HepG2 (cell line): ENCODE data around the gene CD80. TPM values are rescaled to one million over a fixed set of nuclear protein-coding genes. Genes with fewer than 3 reads are reported as not detected.
"Not testable (repeated sequence)": the region's sequence is repeated elsewhere in the genome, so short reads cannot be mapped to it uniquely, and the experiment has no call there.

ENCODE experiments used
- ATAC-seq: fragments of 200-7000 bp; cut with Tn5 transposase; 3 replicates; pipeline ENCODE4 v1.9.1; 2020; ENCODE audit warnings: mild to moderate bottlenecking, moderate library complexity
- BruUV-seq: library from RNA; stranded (reverse); fragments of 400-500 nt; replicated peaks from 2 replicates; lab custom pipeline; 2021; lab: Mats Ljungman, UMichigan
- CTCF ChIA-PET: fragments of 300-600 bp; formaldehyde crosslinking; extraction: SDS; loops from one replicate; lab custom pipeline; 2021; ENCODE audit warnings: low total read pairs, inconsistent platforms, low intra/inter-chr PET ratio; lab: Yijun Ruan, JAX
- POLR2A ChIA-PET: fragments of 350-600 bp; sonication (Branson Sonifier 250); formaldehyde crosslinking; loops from one replicate; lab custom pipeline; 2020; ENCODE audit warnings: antibody characterized with exemption, inconsistent platforms; lab: Yijun Ruan, JAX
- DNase-seq: peaks from one replicate; pipeline ENCODE4 v3.0.0-alpha.2; 2015; ENCODE audit warnings: low spot score
- FAIRE-seq: peaks from 3 replicates; lab custom pipeline; 2011; peaks lifted over from hg19 to GRCh38; lab: Jason Lieb, UNC
- H2AFZ ChIP-seq: one replicate; pipeline ENCODE4 v1.6.1; 2011; ENCODE audit warnings: low read length, inconsistent platforms
- H3K27ac ChIP-seq: fragments of 300-600 bp; 3 replicates; pipeline ENCODE4 v1.8.0; 2011; ENCODE audit warnings: mixed run types, mild to moderate bottlenecking, mixed read lengths, low read length, inconsistent platforms; ENCODE audit not compliant: insufficient read depth; ENCODE audit errors: extremely low read length
- H3K27me3 ChIP-seq, 2 experiments: fragments of 200-600 bp in 1 of 2; 2 replicates in 1 of 2; 3 replicates in 1 of 2; pipeline versions ENCODE4 v1.6.0 to v1.8.0; 2011; ENCODE audit warnings: low read length in 2 of 2, mild to moderate bottlenecking in 2 of 2, moderate library complexity in 2 of 2, inconsistent platforms in 1 of 2; ENCODE audit not compliant: insufficient read depth in 2 of 2, control insufficient read depth in 1 of 2
- H3K36me3 ChIP-seq, 2 experiments: fragments of 200-600 bp in 1 of 2; replicated peaks in 1 of 2; 2 replicates in 1 of 2; 3 replicates in 1 of 2; pipeline versions ENCODE4 v1.5.1 to v1.8.0; 2011; ENCODE audit warnings: low read length in 2 of 2, inconsistent platforms in 1 of 2; ENCODE audit not compliant: insufficient read depth in 2 of 2, control insufficient read depth in 1 of 2
- H3K4me1 ChIP-seq: 2 replicates; pipeline ENCODE4 v1.5.1; 2012; ENCODE audit warnings: low read length, inconsistent platforms; ENCODE audit not compliant: insufficient read depth
- H3K4me2 ChIP-seq: 2 replicates; pipeline ENCODE4 v1.6.0; 2011; ENCODE audit warnings: low read depth, low read length, inconsistent platforms
- H3K4me3 ChIP-seq, 3 experiments: fragments of 200-600 bp in 1 of 3; sonication (generic), shearing (Covaris generic) in 1 of 3; replicated peaks in 1 of 3; 2 replicates each; pipeline ENCODE4 v1.5.1; 2011 to 2016; ENCODE audit warnings: low read length in 3 of 3, inconsistent platforms in 2 of 3, low read depth in 2 of 3, mild to moderate bottlenecking in 2 of 3, control low read depth in 1 of 3, mixed read lengths in 1 of 3; ENCODE audit not compliant: insufficient read depth in 1 of 3
- H3K79me2 ChIP-seq: one replicate; pipeline ENCODE4 v1.6.1; 2011; ENCODE audit warnings: low read length, inconsistent platforms; ENCODE audit not compliant: insufficient read depth
- H3K9ac ChIP-seq: 2 replicates; pipeline ENCODE4 v1.6.0; 2011; ENCODE audit warnings: mild to moderate bottlenecking, low read depth, low read length, inconsistent platforms; ENCODE audit not compliant: insufficient read depth
- H3K9me3 ChIP-seq: 2 replicates; pipeline ENCODE4 v1.5.1; 2012; ENCODE audit warnings: mild to moderate bottlenecking, low read length
- H4K20me1 ChIP-seq: 2 replicates; pipeline ENCODE4 v1.6.0; 2011; ENCODE audit warnings: inconsistent platforms, mild to moderate bottlenecking, low read length, moderate library complexity; ENCODE audit not compliant: insufficient read depth
- NR2F2 ChIP-seq: IDR thresholded peaks from 2 replicates; pipeline ENCODE4 v1.6.1; 2012; ENCODE audit warnings: low read depth, inconsistent platforms, borderline replicate concordance
- TBX2 ChIP-seq: sonication (generic); formaldehyde crosslinking; IDR thresholded peaks from 2 replicates; pipeline ENCODE4 v1.5.0; 2020; ENCODE audit warnings: missing genetic modification reagents, mild to moderate bottlenecking, borderline replicate concordance
- TOPORS ChIP-seq: sonication (generic); formaldehyde crosslinking; IDR thresholded peaks from 2 replicates; pipeline ENCODE4 v1.8.0; 2023; ENCODE audit warnings: mild to moderate bottlenecking, missing genetic modification reagents
- YY1 ChIP-seq: IDR thresholded peaks from 2 replicates; pipeline ENCODE4 v1.6.1; 2011; ENCODE audit warnings: low read length, low read depth, moderate library complexity, mild to moderate bottlenecking; ENCODE audit not compliant: insufficient read depth, insufficient replicate concordance
- ZNF33A ChIP-seq: sonication (generic); formaldehyde crosslinking; IDR thresholded peaks from 2 replicates; pipeline ENCODE4 v1.5.1; 2020; ENCODE audit warnings: missing genetic modification reagents, mild to moderate bottlenecking, moderate library complexity, borderline replicate concordance
- WGBS: methylation state at CpG from one replicate; pipeline ENCODE4 v1.1.6; 2017; ENCODE audit warnings: low lambda C conversion rate; 5-methylcytosine and 5-hydroxymethylcytosine counted together
- in situ Hi-C: cut with HindIII; loops from 2 replicates; pipeline ENCODE4 v1.10.0; 2017; ENCODE audit warnings: low pct_unique_long_range_greater_than_20kb; ENCODE audit not compliant: extremely low pct_ligation_motif_present
- intact Hi-C: fragments of 100-400 bp; cut with micrococcal nuclease; formaldehyde crosslinking; loops from one replicate; pipeline ENCODE4 v1.10.0; 2022; ENCODE audit not compliant: unreplicated experiment
- polyA plus RNA-seq, 8 experiments: library from polyadenylated mRNA; depleted of rRNA in 3 of 8; stranded (reverse) in 7 of 8; unstranded in 1 of 8; fragments of >200 nt; fragmentation: Illumina TruSeq in 4 of 8; extraction: Trizol in 4 of 8; gene quantifications; 2 replicates each; pipeline versions ENCODE4 v1.2.1 to v1.2.3, GENCODE V29; 2011 to 2016; ENCODE audit warnings: low read depth in 4 of 8, missing spikeins in 1 of 8, mixed read lengths in 1 of 8; ENCODE audit not compliant: insufficient read depth in 1 of 8
- total RNA-seq, 5 experiments: library from RNA; depleted of rRNA; stranded (reverse); fragments of >200 nt; fragmentation: Illumina TruSeq; extraction: Trizol; gene quantifications; 2 replicates each; pipeline ENCODE4 v1.2.3, GENCODE V29; 2016; ENCODE audit warnings: low read depth in 1 of 5
- TF ChIP-seq, protein P1 (sequence below): sonication (generic); formaldehyde crosslinking; IDR thresholded peaks from 2 replicates; pipeline ENCODE4 v1.4.0; 2020; ENCODE audit warnings: missing genetic modification reagents

Gene CD80
- total and polyA plus RNA-seq, 2 of the 13 experiments (the other 11 are each of a cell fraction or from before 2014, with no cell fraction given) = not detected

DNA sequence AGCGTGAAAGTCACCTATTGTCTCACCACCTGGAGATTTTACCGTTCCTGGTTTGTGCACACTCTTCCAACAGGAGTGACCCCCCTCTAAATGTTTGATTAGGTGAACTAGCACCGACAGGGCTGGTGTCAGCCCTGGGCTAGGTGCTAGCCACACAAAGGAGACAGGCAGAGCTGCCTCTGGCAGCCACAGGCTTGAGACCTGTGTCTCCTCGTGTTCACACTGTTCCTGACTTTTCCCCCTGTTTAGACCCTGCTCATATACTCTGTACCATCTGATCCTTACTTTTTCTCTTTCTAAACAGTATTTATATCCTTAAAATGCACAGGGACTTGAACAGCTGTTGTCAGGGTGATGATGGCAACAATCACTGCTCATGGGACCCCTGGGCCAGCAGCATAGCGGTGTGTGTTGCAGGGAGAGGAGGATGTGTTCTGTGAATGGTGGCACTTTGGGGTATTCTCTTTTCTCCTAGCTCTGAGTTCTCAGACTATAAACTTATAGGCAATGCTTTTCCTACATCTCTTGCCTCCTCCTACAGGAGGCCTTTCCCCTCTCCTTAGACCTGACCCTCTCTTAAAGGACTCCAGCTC is 5.5 kb downstream of the CD80 start (continued):
- no peak for TF ChIP-seq ZNF33A (CRISPR knock-in tag)
- TF ChIP-seq, all 625 proteins: peak for 0

DNA sequence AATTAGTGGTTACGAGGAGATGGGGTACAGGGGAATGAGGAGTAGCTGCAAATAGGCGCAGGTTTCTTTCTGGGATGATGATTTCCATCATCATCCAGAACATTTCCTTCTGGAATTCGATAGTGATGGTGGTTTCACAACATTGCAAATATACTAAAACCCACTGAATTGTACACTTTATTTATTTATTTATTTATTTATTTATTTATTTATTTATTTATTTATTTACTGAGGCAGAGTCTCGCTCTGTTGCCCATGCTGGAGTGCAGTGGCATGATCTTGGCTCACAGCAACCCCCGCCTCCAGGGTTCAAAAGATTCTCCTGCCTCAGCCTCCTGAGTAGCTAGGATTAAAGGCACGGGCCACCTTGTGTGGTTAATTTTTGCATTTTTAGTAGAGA is 6.5 kb downstream of the CD80 start:
- not testable (repeated sequence) for FAIRE-seq, H3K9ac ChIP-seq
- WGBS = 51% methylated on average over 6 of the region's 6 CpGs

DNA sequence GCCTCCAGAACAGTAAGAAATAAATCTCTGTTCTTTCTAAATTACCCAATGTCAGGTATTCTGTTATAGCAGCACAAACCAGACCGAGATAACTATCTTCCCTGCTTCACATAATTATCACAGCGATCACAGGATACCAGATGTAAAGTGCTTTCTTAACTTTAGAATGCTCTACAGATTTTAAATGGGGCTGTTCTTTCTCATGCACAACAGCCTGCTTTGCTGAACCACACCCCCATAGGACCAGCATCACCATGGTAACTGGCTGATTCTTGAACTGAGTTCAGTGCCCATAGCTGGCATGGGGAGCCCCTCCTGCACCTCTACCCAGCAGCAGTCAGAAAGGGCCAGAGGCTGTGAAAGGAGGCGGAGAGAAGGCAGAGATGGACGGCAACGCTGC is 7.8 kb downstream of the CD80 start:
- DNase-seq (no peak), FAIRE-seq (no peak), ATAC-seq (no peak)
- in situ Hi-C loops = no loop called here
- CTCF ChIA-PET = no interaction called here
- POLR2A ChIA-PET = no interaction called here
- TF ChIP-seq TOPORS (CRISPR knock-in tag) (no peak), YY1 (no peak), NR2F2 (no peak), TBX2 (CRISPR knock-in tag) (no peak)
- TF ChIP-seq, protein P1, sequence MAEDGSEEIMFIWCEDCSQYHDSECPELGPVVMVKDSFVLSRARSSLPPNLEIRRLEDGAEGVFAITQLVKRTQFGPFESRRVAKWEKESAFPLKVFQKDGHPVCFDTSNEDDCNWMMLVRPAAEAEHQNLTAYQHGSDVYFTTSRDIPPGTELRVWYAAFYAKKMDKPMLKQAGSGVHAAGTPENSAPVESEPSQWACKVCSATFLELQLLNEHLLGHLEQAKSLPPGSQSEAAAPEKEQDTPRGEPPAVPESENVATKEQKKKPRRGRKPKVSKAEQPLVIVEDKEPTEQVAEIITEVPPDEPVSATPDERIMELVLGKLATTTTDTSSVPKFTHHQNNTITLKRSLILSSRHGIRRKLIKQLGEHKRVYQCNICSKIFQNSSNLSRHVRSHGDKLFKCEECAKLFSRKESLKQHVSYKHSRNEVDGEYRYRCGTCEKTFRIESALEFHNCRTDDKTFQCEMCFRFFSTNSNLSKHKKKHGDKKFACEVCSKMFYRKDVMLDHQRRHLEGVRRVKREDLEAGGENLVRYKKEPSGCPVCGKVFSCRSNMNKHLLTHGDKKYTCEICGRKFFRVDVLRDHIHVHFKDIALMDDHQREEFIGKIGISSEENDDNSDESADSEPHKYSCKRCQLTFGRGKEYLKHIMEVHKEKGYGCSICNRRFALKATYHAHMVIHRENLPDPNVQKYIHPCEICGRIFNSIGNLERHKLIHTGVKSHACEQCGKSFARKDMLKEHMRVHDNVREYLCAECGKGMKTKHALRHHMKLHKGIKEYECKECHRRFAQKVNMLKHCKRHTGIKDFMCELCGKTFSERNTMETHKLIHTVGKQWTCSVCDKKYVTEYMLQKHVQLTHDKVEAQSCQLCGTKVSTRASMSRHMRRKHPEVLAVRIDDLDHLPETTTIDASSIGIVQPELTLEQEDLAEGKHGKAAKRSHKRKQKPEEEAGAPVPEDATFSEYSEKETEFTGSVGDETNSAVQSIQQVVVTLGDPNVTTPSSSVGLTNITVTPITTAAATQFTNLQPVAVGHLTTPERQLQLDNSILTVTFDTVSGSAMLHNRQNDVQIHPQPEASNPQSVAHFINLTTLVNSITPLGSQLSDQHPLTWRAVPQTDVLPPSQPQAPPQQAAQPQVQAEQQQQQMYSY (CRISPR knock-in tag) = no peak
- WGBS = 17% methylated on average over 2 of the region's 5 CpGs
- Histone ChIP-seq H3K4me3 (no peak overlapping the region), H3K9me3 (no peaks in the 10 kb centered on the region), H3K27ac (no peak overlapping the region), H4K20me1 (no peaks in the 10 kb centered on the region), H3K9ac (no peak overlapping the region), H2AFZ (no peak overlapping the region), H3K27me3 (peaks cover 0 to 6% of the 10 kb centered on the region in 2 experiments; a peak in 2 of 5 replicates), H3K4me1 (no peaks in the 10 kb centered on the region), H3K4me2 (no peak overlapping the region), H3K79me2 (no peaks in the 10 kb centered on the region), H3K36me3 (no peaks in the 10 kb centered on the region)
- intact Hi-C loops = no loop called here
- no TSS peak for BruUV-seq

More for the DNA sequence above, 6.5 kb downstream of the CD80 start:
- H3K9me3 ChIP-seq, DNase-seq, CTCF ChIA-PET, H3K4me1 ChIP-seq, BruUV-seq, H3K4me3 ChIP-seq, H3K27ac ChIP-seq, ATAC-seq, POLR2A ChIA-PET, in situ Hi-C loops, intact Hi-C loops, H2AFZ ChIP-seq, H3K36me3 ChIP-seq, H4K20me1 ChIP-seq, H3K4me2 ChIP-seq, H3K79me2 ChIP-seq: not testable (repeated sequence)
- peaks cover 0 to 12% of the 10 kb centered on the region in 2 experiments; a peak in 2 of 5 replicates for H3K27me3 ChIP-seq
